H1 (cell line): ENCODE measurements around the gene FFAR2. TPM values are rescaled to one million over a fixed set of nuclear protein-coding genes. Genes with fewer than 3 reads are reported as not detected.

ENCODE experiments used
- CTCF ChIA-PET: fragments of 300-600 bp; sonication (Branson Sonifier 250); formaldehyde crosslinking; loops from one replicate; lab custom pipeline; 2021; ENCODE audit not compliant: partially characterized antibody; lab: Charles Lee
- POLR2A ChIA-PET: fragments of 300-600 bp; sonication (Branson Sonifier 250); formaldehyde crosslinking; loops from one replicate; lab custom pipeline; 2021; ENCODE audit warnings: inconsistent platforms; ENCODE audit not compliant: partially characterized antibody; lab: Charles Lee
- DNase-seq, 2 experiments: peaks; one replicate each; pipeline versions ENCODE4 v3.0.0 to v3.0.0-alpha.2; 2010 to 2022; ENCODE audit warnings: low spot score in 2 of 2, low read depth in 1 of 2, mixed read lengths in 1 of 2
- FAIRE-seq: peaks from 2 replicates; lab custom pipeline; 2011; peaks lifted over from hg19 to GRCh38; lab: Jason Lieb, UNC
- H2AFZ ChIP-seq: 2 replicates; pipeline ENCODE4 v1.8.1; 2012; ENCODE audit warnings: low read length, inconsistent platforms
- H2AK5ac ChIP-seq: 2 replicates; pipeline ENCODE4 v1.6.1; 2013; ENCODE audit warnings: low read depth, low read length
- H2BK120ac ChIP-seq: replicated peaks from 2 replicates; pipeline ENCODE3; 2013; ENCODE audit warnings: low read depth, low read length, inconsistent platforms
- H2BK12ac ChIP-seq: 2 replicates; pipeline ENCODE4 v1.6.1; 2013; ENCODE audit warnings: low read depth, low read length
- H2BK15ac ChIP-seq: 2 replicates; pipeline ENCODE4 v1.6.1; 2013; ENCODE audit warnings: low read length
- H2BK20ac ChIP-seq: 2 replicates; pipeline ENCODE4 v1.6.1; 2013; ENCODE audit warnings: low read length
- H2BK5ac ChIP-seq: 2 replicates; pipeline ENCODE4 v1.6.1; 2013; ENCODE audit warnings: low read depth, low read length
- H3K14ac ChIP-seq: 2 replicates; pipeline ENCODE4 v1.6.1; 2013; ENCODE audit warnings: inconsistent platforms; ENCODE audit not compliant: insufficient read length
- H3K18ac ChIP-seq: 2 replicates; pipeline ENCODE4 v1.6.1; 2013; ENCODE audit warnings: low read length; ENCODE audit errors: extremely low read depth
- H3K23ac ChIP-seq: 2 replicates; pipeline ENCODE4 v1.6.1; 2013; ENCODE audit warnings: inconsistent platforms; ENCODE audit not compliant: insufficient read length
- H3K23me2 ChIP-seq: 2 replicates; pipeline ENCODE4 v1.6.1; 2013; ENCODE audit warnings: low read depth, low read length
- H3K27ac ChIP-seq: 2 replicates; pipeline ENCODE4 v1.6.1; 2011; ENCODE audit warnings: low read depth, low read length, inconsistent platforms
- H3K27me3 ChIP-seq, 4 experiments: replicated peaks in 1 of 4; 1 replicate in 1 of 4; 2 replicates in 3 of 4; pipeline versions ENCODE4 v1.6.1 to v1.8.1; 2011 to 2013; ENCODE audit warnings: low read length in 3 of 4, mild to moderate bottlenecking in 3 of 4, inconsistent platforms in 2 of 4, mixed read lengths in 2 of 4, moderate library complexity in 1 of 4; ENCODE audit not compliant: control insufficient read depth in 3 of 4, insufficient read depth in 3 of 4; ENCODE audit errors: extremely low read depth in 1 of 4
- H3K36me3 ChIP-seq, 4 experiments: 2 replicates each; pipeline versions ENCODE4 v1.6.1 to v1.8.1; 2011 to 2013; ENCODE audit warnings: mild to moderate bottlenecking in 4 of 4, low read length in 3 of 4, moderate library complexity in 2 of 4, control low read depth in 1 of 4, inconsistent platforms in 1 of 4; ENCODE audit not compliant: insufficient read depth in 4 of 4, control insufficient read depth in 2 of 4
- H3K4ac ChIP-seq: replicated peaks from 2 replicates; pipeline ENCODE3; 2013; ENCODE audit warnings: low read length, low read depth, mixed read lengths, inconsistent platforms; ENCODE audit not compliant: insufficient read length
- H3K4me1 ChIP-seq, 4 experiments: replicated peaks in 1 of 4; 1 replicate in 1 of 4; 2 replicates in 3 of 4; pipeline versions ENCODE4 v1.6.1 to v1.8.1; 2011 to 2013; ENCODE audit warnings: low read length in 3 of 4, inconsistent platforms in 2 of 4, mixed read lengths in 1 of 4; ENCODE audit not compliant: insufficient read depth in 4 of 4, control insufficient read depth in 3 of 4
- H3K4me2 ChIP-seq, 2 experiments: 2 replicates each; pipeline versions ENCODE4 v1.6.1 to v1.8.1; 2011 to 2013; ENCODE audit warnings: low read depth in 2 of 2, low read length in 2 of 2, control low read depth in 1 of 2, inconsistent platforms in 1 of 2, mild to moderate bottlenecking in 1 of 2; ENCODE audit not compliant: insufficient read depth in 1 of 2
- H3K4me3 ChIP-seq, 4 experiments: fragments of 200-600, 300-600 bp in 1 of 4; sonication (generic), shearing (Covaris generic), sonication (Bioruptor Twin) in 1 of 4; 2 replicates each; pipeline versions ENCODE4 v1.5.1 to v1.8.1; 2011 to 2016; ENCODE audit warnings: low read length in 4 of 4, low read depth in 3 of 4, control low read depth in 2 of 4, inconsistent platforms in 2 of 4, mild to moderate bottlenecking in 2 of 4, mixed read lengths in 1 of 4, moderate library complexity in 1 of 4; ENCODE audit not compliant: insufficient read depth in 2 of 4; ENCODE audit errors: extremely low read depth in 1 of 4
- H3K56ac ChIP-seq: replicated peaks from 2 replicates; pipeline ENCODE3; 2013; ENCODE audit warnings: low read depth, mild to moderate bottlenecking, mixed read lengths, low read length, inconsistent platforms; ENCODE audit not compliant: insufficient read length
- H3K79me1 ChIP-seq: 2 replicates; pipeline ENCODE4 v1.6.1; 2013; ENCODE audit warnings: low read depth, low read length, control low read depth
- H3K79me2 ChIP-seq, 2 experiments: 2 replicates each; pipeline versions ENCODE4 v1.6.1 to v1.8.1; 2012 to 2013; ENCODE audit warnings: low read length in 2 of 2, mild to moderate bottlenecking in 2 of 2, inconsistent platforms in 1 of 2; ENCODE audit not compliant: insufficient read depth in 2 of 2, control insufficient read depth in 1 of 2
- H3K9ac ChIP-seq, 4 experiments: replicated peaks in 1 of 4; 1 replicate in 1 of 4; 2 replicates in 3 of 4; pipeline versions ENCODE4 v1.6.1 to v1.8.1; 2011 to 2013; ENCODE audit warnings: low read depth in 3 of 4, low read length in 3 of 4, control low read depth in 2 of 4, mild to moderate bottlenecking in 2 of 4, moderate library complexity in 2 of 4, inconsistent platforms in 1 of 4; ENCODE audit errors: extremely low read depth in 1 of 4
- H3K9me3 ChIP-seq, 2 experiments: 2 replicates each; pipeline versions ENCODE4 v1.6.1 to v1.8.1; 2012 to 2013; ENCODE audit warnings: mild to moderate bottlenecking in 2 of 2, moderate library complexity in 2 of 2, control low read depth in 1 of 2, inconsistent platforms in 1 of 2, low read depth in 1 of 2, low read length in 1 of 2, mixed read lengths in 1 of 2; ENCODE audit not compliant: insufficient read depth in 2 of 2
- H4K20me1 ChIP-seq, 2 experiments: replicated peaks in 1 of 2; 2 replicates each; pipeline versions ENCODE3 to v1.8.1; 2011 to 2013; ENCODE audit warnings: inconsistent platforms in 2 of 2, low read length in 2 of 2, mild to moderate bottlenecking in 1 of 2; ENCODE audit not compliant: insufficient read depth in 2 of 2, control insufficient read depth in 1 of 2
- H4K5ac ChIP-seq: 2 replicates; pipeline ENCODE4 v1.6.1; 2013; ENCODE audit warnings: low read length, low read depth, mixed read lengths, inconsistent platforms; ENCODE audit not compliant: insufficient read length
- H4K8ac ChIP-seq: 2 replicates; pipeline ENCODE4 v1.8.0; 2013; ENCODE audit warnings: mild to moderate bottlenecking, moderate library complexity, low read length, inconsistent platforms; ENCODE audit not compliant: insufficient read depth; ENCODE audit errors: extremely low read depth
- H4K91ac ChIP-seq: replicated peaks from 2 replicates; pipeline ENCODE3; 2013; ENCODE audit warnings: low read length, mixed read lengths, inconsistent platforms; ENCODE audit not compliant: insufficient read length
- BRCA1 ChIP-seq: IDR thresholded peaks from 2 replicates; pipeline ENCODE4 v1.6.1; 2012; ENCODE audit warnings: low read depth, low read length, improper control_type of control experiment
- CEBPB ChIP-seq: IDR thresholded peaks from 2 replicates; pipeline ENCODE4 v1.6.1; 2012; ENCODE audit warnings: low read depth, low read length
- EP300 ChIP-seq, 2 experiments: IDR thresholded peaks; 1 replicate in 1 of 2; 2 replicates in 1 of 2; pipeline ENCODE4 v1.6.1; 2011 to 2012; ENCODE audit warnings: low read depth in 2 of 2, low read length in 2 of 2, mild to moderate bottlenecking in 2 of 2, borderline replicate concordance in 1 of 2, inconsistent platforms in 1 of 2, moderate library complexity in 1 of 2
- FOSL1 ChIP-seq: IDR thresholded peaks from 2 replicates; pipeline ENCODE4 v1.6.1; 2011; ENCODE audit warnings: mild to moderate bottlenecking, low read depth, low read length, moderate library complexity; ENCODE audit not compliant: insufficient read depth
- HDAC2 ChIP-seq, 2 experiments: fragments of 300-600 bp in 1 of 2; sonication (generic) in 1 of 2; IDR thresholded peaks; 2 replicates each; pipeline ENCODE4 v1.6.1; 2011 to 2012; ENCODE audit warnings: low read depth in 2 of 2, low read length in 2 of 2, mild to moderate bottlenecking in 2 of 2, moderate library complexity in 2 of 2, borderline replicate concordance in 1 of 2, inconsistent platforms in 1 of 2
- MAFK ChIP-seq: IDR thresholded peaks from 2 replicates; pipeline ENCODE4 v1.6.1; 2012; ENCODE audit warnings: low read depth, mild to moderate bottlenecking, improper control_type of control experiment, low read length
- POU5F1 ChIP-seq: IDR thresholded peaks from 2 replicates; pipeline ENCODE4 v1.6.1; 2011; ENCODE audit warnings: low read depth, mild to moderate bottlenecking, low read length, moderate library complexity
- SIN3A ChIP-seq, 2 experiments: IDR thresholded peaks in 1 of 2; conservative IDR thresholded peaks in 1 of 2; 2 replicates each; pipeline ENCODE4 v1.6.1; 2011 to 2012; ENCODE audit warnings: low read length in 2 of 2, improper control_type of control experiment in 1 of 2, low read depth in 1 of 2, mild to moderate bottlenecking in 1 of 2
- SIRT6 ChIP-seq: IDR thresholded peaks from one replicate; pipeline ENCODE4 v1.7.1; 2012; ENCODE audit warnings: low read length, inconsistent platforms
- SUZ12 ChIP-seq: fragments of 200-600 bp; sonication (generic); IDR thresholded peaks from 2 replicates; pipeline ENCODE4 v1.6.1; 2012; ENCODE audit warnings: mild to moderate bottlenecking, inconsistent platforms, low read length, moderate library complexity, mixed read lengths
- TCF12 ChIP-seq: IDR thresholded peaks from 2 replicates; pipeline ENCODE4 v1.6.1; 2011; ENCODE audit warnings: low read depth, mild to moderate bottlenecking, low read length
- YY1 ChIP-seq: IDR thresholded peaks from 2 replicates; pipeline ENCODE4 v1.6.1; 2011; ENCODE audit warnings: low read depth, mild to moderate bottlenecking, low read length
- WGBS, 2 experiments: shearing (Covaris generic) in 1 of 2; methylation state at CpG; one replicate each; pipeline versions ENCODE4 v1.1.6 to v1.1.7; 2013 to 2015; ENCODE audit warnings: low lambda C conversion rate in 2 of 2, mixed read lengths in 2 of 2, inconsistent platforms in 1 of 2, low coverage in 1 of 2, missing lambda C conversion rate in 1 of 2; ENCODE audit not compliant: insufficient replicate concordance in 2 of 2, insufficient coverage in 1 of 2, insufficient read length in 1 of 2; ENCODE audit errors: extremely low coverage in 1 of 2, missing lambda C conversion rate in 1 of 2; 5-methylcytosine and 5-hydroxymethylcytosine counted together
- polyA plus RNA-seq, 7 experiments: library from polyadenylated mRNA; depleted of rRNA in 3 of 7; stranded (reverse) in 5 of 7; unstranded in 2 of 7; fragments of >200 nt in 5 of 7; fragments of 200-250 nt in 2 of 7; gene quantifications; 1 replicate in 5 of 7; 2 replicates in 1 of 7; 4 replicates in 1 of 7; pipeline versions ENCODE4 v1.2.1 to v1.2.3, GENCODE V29; 2011 to 2013; ENCODE audit warnings: missing spikeins in 2 of 7, mixed read lengths in 2 of 7
- total RNA-seq: library from RNA; stranded (reverse); fragmentation: NEBNext Ultra II Directional; extraction: Animal tissue kit (Norgen Biotek cat#: 25700); gene quantifications from 2 replicates; pipeline ENCODE4 v1.2.1, GENCODE V29; 2021

Gene FFAR2
- total and polyA plus RNA-seq, 2 of the 8 experiments (the other 6 are each of a cell fraction or from before 2014, with no cell fraction given), result not detected

DNA sequence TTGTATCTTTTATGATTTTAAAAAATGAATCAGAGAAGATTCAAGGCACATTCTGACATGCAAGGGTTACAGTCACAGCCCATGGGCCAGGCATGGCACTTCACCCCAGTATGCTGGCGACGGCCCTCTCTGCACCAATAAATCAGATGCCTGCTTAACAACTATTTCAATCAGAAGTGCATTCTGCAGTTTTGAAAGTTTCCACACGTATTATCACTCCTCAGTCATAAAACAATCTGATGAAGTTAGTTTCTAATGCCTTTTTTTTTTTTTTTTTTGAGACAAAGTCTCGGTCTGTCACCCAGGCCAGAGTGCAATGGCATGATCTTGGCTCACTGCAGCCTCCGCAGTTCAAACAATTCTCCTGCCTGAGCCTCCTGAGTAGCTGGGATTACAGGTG is 28.3 kb upstream of the FFAR2 start:
- Histone ChIP-seq H3K23ac (no peak overlapping the region), H4K5ac (no peak overlapping the region), H3K36me3 (no peaks in the 10 kb centered on the region), H3K9ac (no peak overlapping the region), H3K79me2 (no peaks in the 10 kb centered on the region), H4K8ac (no peak overlapping the region), H2BK120ac (no peak overlapping the region), H3K4ac (no peak overlapping the region), H3K27ac (no peak overlapping the region), H2BK5ac (no peak overlapping the region), H3K79me1 (no peaks in the 10 kb centered on the region), H3K4me1 (no peaks in the 10 kb centered on the region), H3K56ac (no peak overlapping the region), H3K9me3 (no peaks in the 10 kb centered on the region), H2AK5ac (no peak overlapping the region), H4K20me1 (no peaks in the 10 kb centered on the region), H2BK15ac (no peak overlapping the region), H3K4me3 (no peak overlapping the region), H3K27me3 (no peaks in the 10 kb centered on the region), H3K18ac (no peak overlapping the region), H3K4me2 (no peak overlapping the region), H2BK12ac (no peak overlapping the region), H2AFZ (no peak overlapping the region), H4K91ac (no peak overlapping the region), H3K14ac (no peak overlapping the region), H3K23me2 (no peaks in the 10 kb centered on the region), H2BK20ac (no peak overlapping the region)
- WGBS, 2 experiments, result 85% methylated on average over 5 of the region's 5 CpGs; no CpG with 5 or more reads in 1 of the 2 experiments
- ChIA-PET CTCF (interaction anchor here (0.9 to 4.6 kb wide), 8 partner anchors 8 to 91 kb away, joined by 3 to 18 read pairs (median 6); no protein-coding TSS in a partner anchor), POLR2A (no interaction called here)
- DNase-seq (no peak), FAIRE-seq (no peak)
- TF ChIP-seq EP300 (IDR thresholded peaks at IDR 0.05; ENCODE audit: borderline replicate concordance in 1 of 2, low read depth in 2 of 2, low read length in 2 of 2) (no peak), SIN3A (conservative IDR thresholded peaks at IDR 0.05 in 1 of 2, IDR thresholded peaks at IDR 0.05 in 1 of 2; ENCODE audit: low read depth in 1 of 2, low read length in 2 of 2) (no peak), TCF12 (no peak), BRCA1 (no peak), CEBPB (no peak), SIRT6 (no peak), SUZ12 (no peak), YY1 (no peak), HDAC2 (IDR thresholded peaks at IDR 0.05; ENCODE audit: borderline replicate concordance in 1 of 2, low read depth in 2 of 2, low read length in 2 of 2) (no peak), MAFK (no peak), POU5F1 (no peak), FOSL1 (no peak)
